ENCODE data around the gene GCLM. TPM values are rescaled to one million over a fixed set of nuclear protein-coding genes. Genes with fewer than 3 reads are reported as not detected.
A peak's percentile ranks its signal among the peaks of the same experiment; 100 is the strongest.

The GCLM gene
- total and polyA plus RNA-seq, 2 donors (not counting 1 experiment from before 2014, with no cell fraction given), result 1.7 to 10.7 TPM

GRCh38 chr1:93907718-93908117 lies 1.5 kb downstream of the GCLM start:
- H3K9me3 Mint-ChIP-seq (ENCODE audit: insufficient read depth), result no peaks in the 10 kb centered on the region
- ATAC-seq (ENCODE audit: low read depth) (no peak), DNase-seq (peak; percentile 6)
- Histone ChIP-seq H3K4me1 (ENCODE audit: control insufficient read depth in 2 of 2, insufficient read depth in 2 of 2, low read length in 2 of 2) (peaks cover 25 to 29% of the 10 kb centered on the region in 2 donors), H3K4me3 (ENCODE audit: control extremely low read depth in 1 of 5, extremely low read depth in 1 of 5, insufficient read depth in 1 of 5, low read depth in 2 of 5, low read length in 4 of 5) (no peak overlapping the region), H2AFZ (ENCODE audit: insufficient read depth, low read depth, low read length, poor library complexity, severe bottlenecking) (no peak overlapping the region), H3K36me3 (replicated peaks in 1 of 2; ENCODE audit: control extremely low read depth in 1 of 2, control insufficient read depth in 1 of 2, extremely low read depth in 1 of 2, insufficient read depth in 2 of 2, low read length in 1 of 2) (no peaks in the 10 kb centered on the region), H3K27ac (ENCODE audit: low read length in 2 of 2) (no peak overlapping the region), H3K79me2 (ENCODE audit: control insufficient read depth, insufficient read depth, low read length) (peaks cover 31% of the 10 kb centered on the region), H3K9ac (ENCODE audit: low read length) (no peak overlapping the region), H4K20me1 (ENCODE audit: control insufficient read depth, insufficient read depth, low read length, poor library complexity, severe bottlenecking) (no peaks in the 10 kb centered on the region), H3K9me3 (ENCODE audit: control extremely low read depth in 1 of 3, control insufficient read depth in 2 of 3, insufficient read depth in 1 of 3, low read length in 2 of 3) (no peaks in the 10 kb centered on the region), H3K4me2 (replicated peaks; ENCODE audit: low read depth, low read length, poor library complexity, severe bottlenecking) (no peak overlapping the region), H3K27me3 (replicated peaks in 1 of 4; ENCODE audit: control extremely low read depth in 1 of 4, control insufficient read depth in 3 of 4, insufficient read depth in 4 of 4, low read length in 3 of 4) (no peaks in the 10 kb centered on the region)
- ChIA-PET POLR2A (no interaction called here), CTCF (interaction anchor here (1.0 kb wide), 1 partner anchor 29 kb away, joined by 3 read pairs; the partner anchor contains the start of gene DNTTIP2)
- intact Hi-C loops (cut with micrococcal nuclease), result loop anchor here (5.0 to 10.0 kb wide), 3 partner anchors 160 to 1073 kb away; partner anchors contain the start of gene RPL5
- WGBS (ENCODE audit: insufficient coverage), result no CpG with 5 or more reads among the region's 3 CpGs
- H3K27ac Mint-ChIP-seq, result peak overlapping the region; percentile 41
- peak overlapping the region; percentile 52 for H3K4me3 Mint-ChIP-seq
- TF ChIP-seq EZH2 (IDR thresholded peaks at IDR 0.05; ENCODE audit: borderline replicate concordance, insufficient read depth, low read depth, low read length, poor library complexity, severe bottlenecking) (no peak), CTCF (IDR thresholded peaks at IDR 0.05) (no peak)
- H3K27me3 Mint-ChIP-seq, result no peaks in the 10 kb centered on the region
- peaks cover 33% of the 10 kb centered on the region for H3K4me1 Mint-ChIP-seq

GRCh38 chr1:93906480-93906879 lies 2.8 kb downstream of the GCLM start:
- POLR2A ChIA-PET, result no interaction called here
- Histone ChIP-seq H3K4me1 (ENCODE audit: control insufficient read depth in 2 of 2, insufficient read depth in 2 of 2, low read length in 2 of 2) (peaks cover 25 to 29% of the 10 kb centered on the region in 2 donors), H3K4me3 (ENCODE audit: control extremely low read depth in 1 of 5, extremely low read depth in 1 of 5, insufficient read depth in 1 of 5, low read depth in 2 of 5, low read length in 4 of 5) (no peak overlapping the region), H3K4me2 (replicated peaks; ENCODE audit: low read depth, low read length, poor library complexity, severe bottlenecking) (no peak overlapping the region), H2AFZ (ENCODE audit: insufficient read depth, low read depth, low read length, poor library complexity, severe bottlenecking) (no peak overlapping the region), H3K36me3 (replicated peaks in 1 of 2; ENCODE audit: control extremely low read depth in 1 of 2, control insufficient read depth in 1 of 2, extremely low read depth in 1 of 2, insufficient read depth in 2 of 2, low read length in 1 of 2) (no peaks in the 10 kb centered on the region), H3K27me3 (replicated peaks in 1 of 4; ENCODE audit: control extremely low read depth in 1 of 4, control insufficient read depth in 3 of 4, insufficient read depth in 4 of 4, low read length in 3 of 4) (no peaks in the 10 kb centered on the region), H3K9ac (ENCODE audit: low read length) (no peak overlapping the region), H3K27ac (ENCODE audit: low read length in 2 of 2) (no peak overlapping the region), H4K20me1 (ENCODE audit: control insufficient read depth, insufficient read depth, low read length, poor library complexity, severe bottlenecking) (no peaks in the 10 kb centered on the region), H3K9me3 (ENCODE audit: control extremely low read depth in 1 of 3, control insufficient read depth in 2 of 3, insufficient read depth in 1 of 3, low read length in 2 of 3) (no peaks in the 10 kb centered on the region), H3K79me2 (ENCODE audit: control insufficient read depth, insufficient read depth, low read length) (peaks cover 31% of the 10 kb centered on the region)
- Mint-ChIP-seq H3K4me1 (peaks cover 33% of the 10 kb centered on the region), H3K27me3 (no peaks in the 10 kb centered on the region), H3K4me3 (no peak overlapping the region), H3K27ac (no peak overlapping the region), H3K9me3 (ENCODE audit: insufficient read depth) (no peaks in the 10 kb centered on the region)
- no peak for DNase-seq
- intact Hi-C loops (cut with micrococcal nuclease), result loop anchor here (5.0 to 10.0 kb wide), 3 partner anchors 159 to 1072 kb away; partner anchors contain the start of gene RPL5
- no peak for ATAC-seq (ENCODE audit: low read depth)
- no peak for TF ChIP-seq EZH2 (IDR thresholded peaks at IDR 0.05; ENCODE audit: borderline replicate concordance, insufficient read depth, low read depth, low read length, poor library complexity, severe bottlenecking)
- no peak for TF ChIP-seq CTCF (IDR thresholded peaks at IDR 0.05)
- WGBS (ENCODE audit: insufficient coverage), result no CpG with 5 or more reads among the region's 3 CpGs
- CTCF ChIA-PET, result no interaction called here
